ENCODE data around the gene KCNH2. TPM values are rescaled to one million over a fixed set of nuclear protein-coding genes. Genes with fewer than 3 reads are reported as not detected.

Gene KCNH2
- total RNA-seq, 1 donor from 2014 or later: 2.4 TPM

GRCh38 chr7:150958062-150958552 lies 20.0 kb downstream of the KCNH2 start:
- H3K36me3 ChIP-seq: no peaks in the 10 kb centered on the region
- DNase-seq: no peak
- TF ChIP-seq, protein P1, sequence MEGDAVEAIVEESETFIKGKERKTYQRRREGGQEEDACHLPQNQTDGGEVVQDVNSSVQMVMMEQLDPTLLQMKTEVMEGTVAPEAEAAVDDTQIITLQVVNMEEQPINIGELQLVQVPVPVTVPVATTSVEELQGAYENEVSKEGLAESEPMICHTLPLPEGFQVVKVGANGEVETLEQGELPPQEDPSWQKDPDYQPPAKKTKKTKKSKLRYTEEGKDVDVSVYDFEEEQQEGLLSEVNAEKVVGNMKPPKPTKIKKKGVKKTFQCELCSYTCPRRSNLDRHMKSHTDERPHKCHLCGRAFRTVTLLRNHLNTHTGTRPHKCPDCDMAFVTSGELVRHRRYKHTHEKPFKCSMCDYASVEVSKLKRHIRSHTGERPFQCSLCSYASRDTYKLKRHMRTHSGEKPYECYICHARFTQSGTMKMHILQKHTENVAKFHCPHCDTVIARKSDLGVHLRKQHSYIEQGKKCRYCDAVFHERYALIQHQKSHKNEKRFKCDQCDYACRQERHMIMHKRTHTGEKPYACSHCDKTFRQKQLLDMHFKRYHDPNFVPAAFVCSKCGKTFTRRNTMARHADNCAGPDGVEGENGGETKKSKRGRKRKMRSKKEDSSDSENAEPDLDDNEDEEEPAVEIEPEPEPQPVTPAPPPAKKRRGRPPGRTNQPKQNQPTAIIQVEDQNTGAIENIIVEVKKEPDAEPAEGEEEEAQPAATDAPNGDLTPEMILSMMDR (IDR thresholded peaks at IDR 0.05): no peak
- H3K27ac ChIP-seq: no peak overlapping the region
- H3K27me3 ChIP-seq (ENCODE audit: low read depth): peaks cover 66% of the 10 kb centered on the region
- no peak overlapping the region for H3K4me3 ChIP-seq
- peaks cover 21% of the 10 kb centered on the region for H3K4me1 ChIP-seq
- intact Hi-C loops (cut with DNase I): no loop called here
- no peaks in the 10 kb centered on the region for H3K9me3 ChIP-seq
- ATAC-seq: no peak

GRCh38 chr7:150957133-150958020 lies 20.7 kb downstream of the KCNH2 start:
- Histone ChIP-seq H3K4me3 (no peak overlapping the region), H3K4me1 (peaks cover 16% of the 10 kb centered on the region), H3K27me3 (ENCODE audit: low read depth) (peaks cover 65% of the 10 kb centered on the region), H3K27ac (no peak overlapping the region), H3K36me3 (no peaks in the 10 kb centered on the region), H3K9me3 (no peaks in the 10 kb centered on the region)
- TF ChIP-seq, protein P1 (IDR thresholded peaks at IDR 0.05): no peak
- intact Hi-C loops (cut with DNase I): no loop called here
- ATAC-seq: no peak
- DNase-seq: no peak

- TF ChIP-seq, protein P1 (IDR thresholded peaks at IDR 0.05): no peak
- ATAC-seq: no peak
- Histone ChIP-seq H3K27me3 (ENCODE audit: low read depth) (peaks cover 60% of the 10 kb centered on the region), H3K36me3 (no peaks in the 10 kb centered on the region), H3K9me3 (no peaks in the 10 kb centered on the region), H3K27ac (no peak overlapping the region), H3K4me1 (peaks cover 9% of the 10 kb centered on the region), H3K4me3 (no peak overlapping the region)
- intact Hi-C loops (cut with DNase I): no loop called here
- DNase-seq: no peak
Measured at GRCh38 chr7:150956395-150957132, 21.6 kb downstream of the KCNH2 start.

- no peaks in the 10 kb centered on the region for H3K36me3 ChIP-seq
- no peak overlapping the region for H3K4me3 ChIP-seq
- ATAC-seq (peak; percentile 12 to 20), DNase-seq (no peak)
- TF ChIP-seq, protein P1 (IDR thresholded peaks at IDR 0.05): no peak
- intact Hi-C loops (cut with DNase I): no loop called here
- H3K4me1 ChIP-seq: peaks cover 9% of the 10 kb centered on the region
- peaks cover 56% of the 10 kb centered on the region for H3K27me3 ChIP-seq (ENCODE audit: low read depth)
- no peaks in the 10 kb centered on the region for H3K9me3 ChIP-seq
- H3K27ac ChIP-seq: no peak overlapping the region
Measured at GRCh38 chr7:150955519-150956394, 22.4 kb downstream of the KCNH2 start.

- Histone ChIP-seq H3K4me1 (peaks cover 9% of the 10 kb centered on the region), H3K27ac (no peak overlapping the region), H3K9me3 (no peaks in the 10 kb centered on the region), H3K4me3 (no peak overlapping the region), H3K27me3 (ENCODE audit: low read depth) (peaks cover 56% of the 10 kb centered on the region), H3K36me3 (no peaks in the 10 kb centered on the region)
- DNase-seq (no peak), ATAC-seq (peak in 1 of 2 donors; percentile 3)
- TF ChIP-seq, protein P1 (IDR thresholded peaks at IDR 0.05): no peak
- intact Hi-C loops (cut with DNase I): no loop called here
Measured at GRCh38 chr7:150954986-150955518, 23.1 kb downstream of the KCNH2 start.
